Measurements from ENCODE around the gene TREM1. TPM values are rescaled to one million over a fixed set of nuclear protein-coding genes. Genes with fewer than 3 reads are reported as not detected.
"Not testable (repeated sequence)": the region's sequence is repeated elsewhere in the genome, so short reads cannot be mapped to it uniquely, and the experiment has no call there.

Gene TREM1
- total RNA-seq, result 1.6 TPM

- no peak for DNase-seq
These were observed at the start of gene TREM1 for GRCh38 chr6:41286544-41287346. Gene TREM1, minus strand, starts transcription at chr6:41286682. Its CDS starts 27 bp downstream, at chr6:41286655.

- DNase-seq, result no peak
These were observed 49.5 kb upstream of the TREM1 start for GRCh38 chr6:41335943-41336342.

DNA sequence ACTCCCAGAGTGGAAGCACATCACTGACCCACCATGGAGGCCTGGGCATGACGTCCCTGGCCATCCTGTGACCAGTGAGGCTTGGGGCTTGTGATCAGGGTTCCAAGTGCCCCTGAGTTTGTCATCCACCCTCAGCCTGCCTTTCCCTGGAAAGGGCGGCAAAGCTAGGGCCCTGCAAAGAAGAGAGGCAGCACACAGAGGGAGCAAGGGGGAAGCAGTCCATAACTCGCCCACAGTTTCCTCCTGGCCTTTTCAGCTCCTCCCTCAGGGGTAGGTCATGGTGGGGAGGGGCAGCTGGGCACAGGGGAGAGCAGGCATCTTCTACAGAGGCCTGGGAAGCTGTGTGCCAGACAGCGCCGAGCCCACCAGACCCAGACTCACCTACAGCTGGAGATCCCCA, 48.8 kb upstream of the TREM1 start, which contains the start of gene NCR2:
Gene NCR2 (plus strand): TSS at position 313 of the 400 bp plus-strand sequence. CDS start 269 bp downstream, outside the sequence.
- DNase-seq, result no peak

DNA sequence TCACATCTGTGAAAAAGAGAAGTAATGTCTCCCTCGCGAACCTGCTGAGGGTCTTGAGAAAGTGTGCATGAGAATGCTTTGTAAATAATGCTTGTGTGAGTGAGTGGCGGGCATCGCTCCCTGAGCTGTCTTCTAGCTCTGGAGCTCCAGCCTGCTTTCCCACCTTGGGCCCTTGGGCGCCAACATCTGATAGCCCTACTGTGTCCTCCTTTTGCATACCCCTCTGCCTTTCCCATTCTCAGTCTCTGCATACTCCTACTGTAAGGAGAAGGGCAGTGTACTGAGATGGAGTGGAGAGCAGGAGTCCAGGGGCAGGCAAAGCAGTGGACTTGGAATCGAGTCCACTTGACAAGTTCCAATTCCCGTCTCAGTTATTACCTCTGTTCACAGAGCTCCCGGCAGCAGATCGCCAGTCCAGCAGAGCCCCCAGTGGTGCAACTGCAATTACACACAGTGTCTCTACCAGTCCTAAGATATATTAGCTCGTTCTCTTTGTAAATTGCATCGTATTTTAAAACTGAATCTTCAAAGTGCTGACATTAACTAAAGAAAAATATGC, 48.1 kb upstream of the TREM1 start:
- no peak for DNase-seq

DNA sequence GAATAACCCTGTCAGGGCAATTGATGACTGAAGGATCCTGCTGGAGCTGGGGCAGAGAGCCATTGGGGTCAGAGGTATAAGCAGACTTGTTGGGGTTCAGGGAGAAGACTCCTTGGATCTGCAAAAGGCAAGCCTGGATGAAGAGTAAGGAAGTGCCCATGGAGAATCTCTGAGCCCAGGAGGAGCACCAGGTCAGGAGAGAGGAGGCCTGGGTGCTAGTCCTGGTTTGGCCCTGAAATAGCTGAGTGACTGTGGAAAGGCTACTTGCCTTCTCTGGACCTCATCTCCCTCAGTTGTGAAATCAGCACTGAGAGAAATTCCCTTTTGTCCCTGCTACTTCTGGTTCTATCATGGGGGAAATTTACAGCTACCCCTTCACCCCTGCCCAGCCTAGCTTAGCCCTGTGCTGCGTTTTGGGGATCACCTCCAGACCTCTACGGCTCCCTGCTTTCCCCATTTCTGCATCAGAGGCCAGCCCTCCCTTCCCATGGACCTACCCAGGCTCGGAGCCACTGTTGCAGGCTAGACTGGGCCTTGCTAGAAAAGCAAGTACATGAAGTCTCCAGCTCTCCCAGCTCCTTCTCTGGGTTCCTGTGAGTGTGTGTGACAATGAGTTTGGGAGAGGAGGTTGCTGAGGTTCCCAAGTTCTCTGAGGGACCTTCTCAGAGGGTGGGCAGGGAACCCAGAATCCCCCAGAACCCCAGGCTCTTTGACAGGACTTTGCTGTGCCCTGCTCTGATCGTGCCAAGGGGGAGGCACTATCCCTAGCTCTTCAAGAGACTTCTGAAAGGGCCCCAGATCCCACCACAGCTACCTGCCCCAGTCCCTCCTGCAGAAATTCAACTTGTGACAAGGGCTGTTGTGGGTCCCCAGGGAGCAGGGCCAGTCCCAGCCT, 46.6 kb upstream of the TREM1 start:
- DNase-seq, result no peak

- no peak for DNase-seq
These were observed 45.8 kb upstream of the TREM1 start for GRCh38 chr6:41332241-41332640.

DNA sequence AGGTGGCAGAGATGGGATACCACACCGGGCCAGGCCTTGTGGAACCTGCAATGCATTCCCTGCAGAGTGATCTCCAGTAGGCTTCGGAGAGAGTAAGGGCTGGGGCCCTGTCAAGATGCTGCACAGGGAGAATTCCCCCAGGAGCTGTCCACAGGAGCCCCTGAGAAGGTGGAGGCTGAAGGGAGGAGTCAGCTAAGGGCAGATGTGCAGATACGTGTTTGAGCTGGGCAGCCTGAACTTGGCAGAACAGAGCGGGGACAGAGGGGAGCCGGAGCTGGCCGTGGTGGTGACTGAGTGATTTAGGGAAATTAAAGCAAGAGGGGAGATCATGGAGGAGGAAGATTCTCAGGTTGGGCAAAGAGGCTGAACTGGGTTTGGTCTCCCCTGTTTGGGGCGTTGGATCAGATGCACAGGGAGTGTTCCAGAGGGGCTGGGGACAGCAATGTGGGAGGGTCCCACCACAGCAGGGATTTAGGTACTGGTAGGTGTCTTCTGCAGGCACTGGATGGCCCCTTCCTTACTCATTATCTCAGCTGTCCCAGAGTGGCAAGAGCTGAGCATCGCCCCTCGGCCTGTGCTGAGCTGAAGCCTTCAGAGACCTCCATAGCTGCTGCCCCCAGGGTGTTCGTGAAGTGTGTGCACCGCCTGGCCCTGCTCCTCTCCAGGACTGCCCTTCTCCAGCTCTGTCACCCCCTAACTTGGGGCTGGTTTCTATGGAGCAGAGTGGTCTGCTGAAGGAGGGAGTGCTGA, 45.1 kb upstream of the TREM1 start:
- no peak for DNase-seq

DNA sequence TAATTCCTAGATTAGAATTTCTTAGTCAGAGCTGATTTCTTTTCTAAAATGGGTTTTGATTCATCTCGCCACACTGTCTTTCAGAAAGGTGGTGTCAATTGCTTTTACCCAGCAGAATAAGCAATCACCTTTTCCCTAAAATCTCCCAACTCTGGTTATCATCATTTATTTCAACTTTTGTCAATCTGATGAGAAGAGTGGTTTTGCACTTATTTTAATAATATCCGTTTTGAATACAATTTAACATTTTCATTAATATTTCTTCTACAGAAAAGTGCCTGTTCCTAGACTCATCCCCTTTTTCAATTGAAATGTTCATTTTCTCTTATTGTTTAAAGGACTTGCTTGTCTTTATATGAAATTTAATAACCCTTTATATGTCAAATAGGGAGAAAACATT, 40.7 kb upstream of the TREM1 start:
- DNase-seq, result no peak

DNA sequence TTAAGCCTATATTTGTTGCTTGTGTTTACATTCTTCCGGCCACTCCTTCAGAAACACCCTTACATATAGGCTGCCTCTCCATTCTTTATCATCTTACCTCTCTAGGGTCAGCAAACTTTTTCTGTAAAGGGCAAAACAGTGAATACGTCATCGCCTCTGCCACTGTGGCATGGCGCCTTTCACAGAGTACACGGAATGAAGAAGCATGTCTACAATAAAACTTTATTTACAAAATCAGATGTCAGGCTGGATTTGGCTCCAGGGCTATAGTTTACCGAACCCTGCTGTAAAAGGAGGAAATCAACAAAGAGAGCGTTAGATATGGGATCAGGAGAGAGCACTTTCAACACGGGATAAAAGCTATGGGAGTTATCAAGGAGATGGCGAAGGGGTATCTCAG, 39.6 kb upstream of the TREM1 start:
- DNase-seq, result no peak

- no peak for DNase-seq
These were observed 39.1 kb upstream of the TREM1 start for GRCh38 chr6:41325446-41326066.

- no peak for DNase-seq
These were observed 34.7 kb upstream of the TREM1 start for GRCh38 chr6:41321183-41321582.

DNA sequence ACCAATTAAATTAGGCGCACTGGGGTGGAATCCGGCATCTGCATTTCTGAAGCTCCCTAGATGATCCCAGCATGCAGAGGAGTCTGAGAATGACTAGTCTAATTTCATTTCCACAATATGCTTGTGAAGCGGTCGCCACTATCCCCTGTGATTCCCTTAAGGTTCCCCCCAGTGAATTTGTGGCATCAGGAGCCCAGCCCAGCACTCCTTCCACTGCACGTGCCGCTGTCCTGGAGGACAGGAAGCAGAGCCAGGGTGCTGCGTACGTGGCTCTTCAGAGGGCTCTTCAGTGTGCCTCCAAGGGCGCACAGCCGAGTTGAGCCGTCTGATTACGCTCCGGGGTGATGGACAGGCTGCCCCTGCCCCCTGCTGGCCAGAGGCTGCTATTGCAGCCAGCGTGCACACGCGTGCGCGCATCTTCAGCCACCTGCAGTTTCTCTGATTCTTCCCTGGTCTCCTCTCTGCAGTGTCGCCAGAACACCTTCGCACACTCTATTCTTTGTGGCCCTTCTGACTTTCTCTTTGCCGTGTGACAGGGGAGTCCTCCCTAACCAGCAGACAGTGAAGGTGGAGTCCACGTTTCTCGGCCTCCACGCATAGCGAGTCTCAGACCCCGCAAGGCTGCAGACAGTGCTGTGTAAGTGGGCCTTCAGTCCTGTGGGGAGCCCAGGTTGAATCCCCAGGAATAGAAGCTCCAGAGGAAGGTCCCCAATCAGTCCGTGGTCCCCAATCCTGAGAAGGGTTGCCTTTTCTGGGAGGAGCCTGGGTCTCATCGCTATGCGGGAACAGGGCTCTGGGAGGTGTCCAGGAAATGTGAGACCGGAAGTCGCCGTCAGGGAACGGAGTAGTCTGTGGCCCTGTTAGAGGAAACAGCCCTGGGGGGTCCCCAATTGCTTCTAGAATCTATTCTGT, 32.4 kb upstream of the TREM1 start:
- peak; percentile 43 for DNase-seq

DNA sequence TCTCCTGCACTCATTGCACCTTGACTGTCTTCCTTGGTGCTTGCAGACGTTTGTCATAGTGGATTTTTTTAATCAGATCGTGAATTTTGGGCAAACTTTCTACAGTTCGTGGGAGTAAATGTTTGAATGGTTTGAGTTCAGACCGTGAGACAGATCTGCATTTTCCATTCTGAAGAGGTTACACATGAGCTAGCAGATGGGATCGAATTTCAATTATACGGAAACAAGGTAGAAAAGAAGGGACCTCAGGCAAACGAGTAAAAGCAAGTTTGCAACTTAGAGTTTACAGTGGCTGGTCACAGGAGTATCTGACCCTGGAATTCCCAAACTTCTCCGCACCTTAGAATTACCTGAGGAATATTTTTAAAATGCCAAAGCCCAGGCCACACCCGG, 31.8 kb upstream of the TREM1 start:
- DNase-seq, result no peak

- no peak for DNase-seq
These were observed 29.6 kb upstream of the TREM1 start for GRCh38 chr6:41315943-41316620.

- no peak for DNase-seq
These were observed 28.7 kb upstream of the TREM1 start for GRCh38 chr6:41315203-41315602.

- no peak for DNase-seq
These were observed 19.8 kb upstream of the TREM1 start for GRCh38 chr6:41306187-41306854.

GRCh38 chr6:41302638-41303037, 16.2 kb upstream of the TREM1 start:
- DNase-seq, result no peak

GRCh38 chr6:41298785-41299502, 12.5 kb upstream of the TREM1 start:
- no peak for DNase-seq

- not testable (repeated sequence) for DNase-seq
These were observed 10.8 kb upstream of the TREM1 start for GRCh38 chr6:41297248-41297647.
